Stimulated activated CD8-positive, alpha-beta memory T cell treated with anti-CD3 and anti-CD28 coated beads, Interleukin-7, amount 100 ng/mL, for 1 hour (primary cell): ENCODE measurements around the gene GPN2.
"Not testable (repeated sequence)": the region's sequence is repeated elsewhere in the genome, so short reads cannot be mapped to it uniquely, and the experiment has no call there.

Experiments
- DNase-seq, 2 donors: peaks; one replicate each; pipeline ENCODE4 v3.0.0-alpha.2; 2020; ENCODE audit warnings: low read depth in 2 of 2

The GPN2 gene

DNA sequence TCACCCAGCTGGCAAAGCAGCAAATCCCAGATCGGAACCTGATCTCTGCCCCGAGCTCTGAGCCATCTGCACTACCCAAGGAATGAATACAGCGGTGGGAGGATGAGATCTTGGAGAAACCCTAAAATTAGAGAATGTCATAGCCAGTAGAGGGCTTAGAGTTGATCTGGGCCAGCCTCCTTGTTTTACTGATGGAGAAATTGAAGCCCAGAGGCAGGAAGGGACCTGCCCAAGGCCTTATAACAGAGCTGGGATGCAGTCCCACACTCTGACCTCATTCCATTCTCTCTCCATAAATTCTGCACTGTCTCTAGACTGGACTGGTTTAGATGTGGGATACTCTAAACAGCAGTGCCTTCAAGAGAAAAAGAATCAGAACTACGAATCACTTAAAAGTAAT is 31.9 kb downstream of the GPN2 start:
- no peak for DNase-seq

GRCh38 chr1:26857473-26858060 is 32.5 kb downstream of the GPN2 start:
- DNase-seq: no peak

DNA sequence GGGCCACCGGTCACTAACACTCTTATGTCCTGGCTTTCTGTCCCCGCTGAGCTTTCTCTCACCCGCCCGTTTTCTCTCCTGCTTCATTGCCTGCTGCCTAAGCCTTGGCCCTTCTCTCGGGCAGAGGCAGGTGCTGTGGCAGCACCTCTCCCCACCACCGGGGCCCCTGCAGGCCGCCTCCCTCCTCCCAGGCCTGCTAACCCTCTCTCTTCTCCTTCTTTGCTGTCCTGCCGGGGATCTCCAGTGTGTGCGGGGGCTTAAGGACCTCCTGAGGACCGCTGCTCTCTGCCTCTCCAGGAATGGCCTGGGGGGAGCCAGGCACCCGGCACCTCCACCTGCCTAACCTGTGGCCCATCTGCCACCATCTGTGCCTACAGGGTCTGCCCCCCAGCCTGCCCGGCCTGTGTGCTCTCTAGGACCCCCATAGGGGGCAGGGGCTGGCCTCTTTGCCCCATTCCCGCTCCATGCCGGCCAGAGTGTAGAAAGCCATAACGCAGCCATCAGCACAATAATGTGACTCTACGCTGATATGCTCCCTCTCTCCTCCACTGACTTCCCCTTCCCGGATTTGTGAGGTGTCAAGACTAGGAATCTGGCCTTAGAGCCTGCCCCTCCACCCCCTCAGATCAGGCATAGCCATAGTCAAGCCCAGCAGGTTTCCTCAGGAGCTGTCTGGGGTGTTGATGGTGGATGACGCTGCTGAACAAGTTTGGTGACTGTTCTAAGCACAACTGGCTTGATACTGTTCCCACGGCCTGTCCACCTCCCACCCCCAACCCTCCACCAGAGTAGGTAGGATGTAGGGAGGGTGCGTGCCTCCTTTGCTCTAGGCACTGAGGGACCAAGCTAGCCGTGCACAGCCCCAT is 33.2 kb downstream of the GPN2 start:
- no peak for DNase-seq

GRCh38 chr1:26856181-26856580 is 33.9 kb downstream of the GPN2 start:
- no peak for DNase-seq

DNA sequence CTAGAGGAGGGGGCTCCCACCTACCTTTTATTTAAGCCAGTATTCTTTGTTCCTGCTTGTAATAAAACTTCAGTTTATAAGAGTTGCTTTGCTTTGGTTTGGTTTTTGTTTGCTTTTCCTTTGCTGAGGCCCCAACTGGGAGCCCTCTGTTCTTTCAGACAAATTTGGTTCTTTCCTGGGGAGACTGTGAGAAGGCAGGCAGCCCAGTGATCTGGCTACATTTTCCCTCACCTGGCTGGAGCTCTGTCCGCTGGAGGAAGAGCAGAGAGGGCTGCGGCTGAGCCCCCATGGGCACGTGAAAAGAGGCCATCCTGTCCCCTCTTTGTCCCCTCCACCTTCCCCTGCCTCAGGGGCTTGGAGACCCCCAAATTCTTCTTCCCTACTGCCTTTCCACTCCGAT is 34.4 kb downstream of the GPN2 start:
- no peak for DNase-seq

DNA sequence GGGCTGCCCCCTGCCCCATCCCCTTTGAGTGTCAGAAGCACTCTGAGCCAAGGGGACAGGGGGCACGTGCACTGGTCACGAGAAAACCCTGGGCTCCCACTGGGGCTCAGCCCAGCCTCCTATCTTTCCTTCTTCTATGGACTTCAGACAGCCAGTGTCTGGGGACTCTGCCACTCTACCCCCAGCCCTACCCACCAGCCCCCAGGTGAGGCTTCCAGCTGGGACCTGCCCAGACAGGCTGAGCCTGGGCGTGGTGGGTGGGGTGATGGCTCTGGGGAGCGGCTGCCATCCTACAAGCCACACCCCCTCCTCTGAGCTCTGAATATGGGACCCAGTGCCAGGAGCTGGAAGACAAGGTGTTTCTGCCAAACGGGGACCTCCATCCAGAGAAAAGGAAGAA is 35.2 kb downstream of the GPN2 start:
- DNase-seq: no peak

- no peak for DNase-seq
These were observed 36.5 kb downstream of the GPN2 start for GRCh38 chr1:26853600-26853999.

- DNase-seq: peak; percentile 61 to 81
These were observed 36.9 kb downstream of the GPN2 start for GRCh38 chr1:26853156-26853555.

DNA sequence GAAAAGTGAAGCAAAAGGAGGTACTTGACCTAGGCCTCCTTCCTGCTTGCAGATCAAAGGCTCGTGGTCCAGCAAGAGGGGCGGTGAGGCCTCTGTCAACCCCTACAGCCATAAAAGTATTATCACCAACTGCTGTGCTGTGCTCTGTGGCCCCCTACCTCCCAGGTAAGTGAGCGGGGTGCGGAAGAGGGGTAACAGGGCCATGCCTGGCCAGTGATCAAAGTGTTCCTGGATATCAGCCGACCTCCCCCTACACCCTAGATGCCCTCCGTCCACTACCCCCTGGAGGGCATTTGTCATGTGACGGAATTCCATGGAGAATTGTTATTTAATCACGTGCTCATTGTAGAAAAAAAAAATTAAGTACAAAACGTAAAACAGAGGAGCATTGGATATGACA is 37.4 kb downstream of the GPN2 start:
- no peak for DNase-seq

DNA sequence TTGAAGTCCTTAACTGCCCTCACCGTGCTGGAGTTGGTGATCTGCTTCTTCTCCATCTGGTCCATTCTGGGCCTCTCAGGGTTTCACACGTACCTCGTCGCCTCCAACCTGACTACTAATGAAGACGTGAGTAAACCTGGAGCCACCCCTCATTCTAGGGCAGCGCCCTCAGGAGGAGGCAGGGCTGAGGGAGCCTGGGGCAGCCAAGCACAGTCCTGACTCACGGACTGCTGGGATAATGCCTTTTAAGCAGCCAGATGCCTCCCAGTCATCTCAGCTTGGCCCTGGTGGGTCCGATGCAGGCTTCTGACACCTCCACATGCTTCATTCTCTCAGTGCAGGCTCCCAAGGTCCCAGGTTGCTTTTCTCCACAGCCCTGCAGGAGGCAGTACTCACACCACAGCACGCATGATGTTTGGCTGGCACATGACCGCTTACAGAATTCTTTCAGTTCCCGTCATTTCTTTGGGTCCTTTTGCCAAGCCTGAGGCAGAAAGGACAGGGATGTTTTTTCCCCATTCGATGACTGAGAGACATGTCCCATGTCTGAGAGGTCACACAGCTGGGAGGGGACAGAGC is 38.9 kb downstream of the GPN2 start:
- no peak for DNase-seq

DNA sequence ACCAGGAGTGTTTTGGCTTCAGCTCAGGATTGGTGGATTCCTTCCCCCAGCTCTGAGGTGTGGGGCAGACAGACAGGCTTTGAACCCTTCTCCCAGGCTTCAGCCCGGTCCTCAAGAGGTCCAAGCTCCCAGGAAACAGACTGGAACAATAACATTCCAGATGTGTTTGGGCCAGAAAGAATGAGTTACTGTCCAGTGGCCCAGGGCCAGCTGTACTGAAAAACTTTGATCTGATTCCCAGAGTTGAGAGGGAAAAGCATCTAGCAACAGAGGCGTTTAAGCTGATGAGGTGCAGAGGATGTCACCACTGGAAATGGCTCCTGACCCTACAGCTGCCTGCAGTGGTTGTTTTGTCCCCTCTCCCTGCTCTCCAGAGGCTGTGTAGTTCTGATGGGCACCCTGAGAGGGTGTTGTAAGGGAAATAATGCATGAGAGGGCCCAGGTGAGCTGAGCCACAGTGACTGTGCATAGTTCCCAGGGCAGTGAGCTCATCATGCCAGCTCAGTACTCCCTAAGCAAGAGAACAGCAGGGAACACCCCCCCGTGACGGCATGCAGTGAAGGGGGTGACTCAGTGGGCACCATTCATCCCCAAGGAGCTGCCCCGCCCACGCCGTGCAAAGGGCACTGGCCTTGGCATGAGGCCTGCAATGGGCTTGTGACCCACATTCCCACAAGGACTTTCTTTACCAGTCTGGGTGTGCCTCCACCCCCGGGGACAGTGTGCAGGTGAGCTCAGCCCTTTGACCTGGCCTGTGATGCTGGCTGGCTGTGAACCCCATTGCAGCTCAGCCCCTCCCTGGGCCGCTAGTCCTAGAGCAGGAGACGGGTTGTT is 40.9 kb downstream of the GPN2 start:
- no peak for DNase-seq

DNA sequence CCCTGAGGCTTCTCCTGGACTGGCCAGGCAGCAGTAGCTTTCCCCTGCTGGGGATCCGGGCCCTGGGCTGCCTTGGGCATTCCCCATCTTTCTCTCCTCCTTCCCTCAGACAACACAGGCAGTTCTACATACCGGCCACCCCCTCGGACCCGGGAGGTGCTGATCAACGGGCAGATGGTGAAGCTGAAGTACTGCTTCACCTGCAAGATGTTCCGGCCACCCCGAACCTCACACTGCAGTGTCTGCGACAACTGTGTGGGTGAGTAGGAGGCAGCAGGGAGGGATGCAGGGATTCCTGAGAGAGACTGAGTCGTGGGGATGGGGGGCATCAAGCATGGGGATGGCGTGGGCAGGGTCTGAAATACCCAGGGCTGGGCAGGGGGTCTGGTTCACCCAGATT is 41.6 kb downstream of the GPN2 start:
- no peak for DNase-seq

- DNase-seq: not testable (repeated sequence)
These were observed 42.3 kb downstream of the GPN2 start for GRCh38 chr1:26847826-26848225.

GRCh38 chr1:26844424-26845196 is 45.5 kb downstream of the GPN2 start:
- no peak for DNase-seq

GRCh38 chr1:26839779-26840178 is 50.3 kb downstream of the GPN2 start:
- no peak for DNase-seq

DNA sequence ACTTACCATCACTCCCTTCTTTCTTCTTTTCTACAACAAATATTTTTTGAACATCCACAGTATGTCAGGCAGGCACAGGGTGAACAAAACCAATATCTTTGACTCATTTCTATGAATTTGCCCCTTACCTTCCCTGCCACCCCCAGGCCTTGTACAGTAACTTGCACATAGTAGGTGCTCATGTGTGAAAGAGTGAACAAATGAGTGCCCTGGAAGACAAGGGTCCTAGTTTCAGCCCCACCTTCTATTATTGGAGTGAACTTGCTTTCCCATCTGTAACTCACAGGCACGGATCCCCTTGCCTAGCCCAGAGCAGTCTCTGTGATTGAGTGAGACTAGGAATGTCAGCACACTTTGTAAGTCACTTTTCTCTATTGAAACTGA is 50.8 kb downstream of the GPN2 start:
- DNase-seq: no peak

- no peak for DNase-seq
These were observed 51.4 kb downstream of the GPN2 start for GRCh38 chr1:26838474-26839338.

GRCh38 chr1:26837665-26838064 is 52.4 kb downstream of the GPN2 start:
- DNase-seq: not testable (repeated sequence)

DNA sequence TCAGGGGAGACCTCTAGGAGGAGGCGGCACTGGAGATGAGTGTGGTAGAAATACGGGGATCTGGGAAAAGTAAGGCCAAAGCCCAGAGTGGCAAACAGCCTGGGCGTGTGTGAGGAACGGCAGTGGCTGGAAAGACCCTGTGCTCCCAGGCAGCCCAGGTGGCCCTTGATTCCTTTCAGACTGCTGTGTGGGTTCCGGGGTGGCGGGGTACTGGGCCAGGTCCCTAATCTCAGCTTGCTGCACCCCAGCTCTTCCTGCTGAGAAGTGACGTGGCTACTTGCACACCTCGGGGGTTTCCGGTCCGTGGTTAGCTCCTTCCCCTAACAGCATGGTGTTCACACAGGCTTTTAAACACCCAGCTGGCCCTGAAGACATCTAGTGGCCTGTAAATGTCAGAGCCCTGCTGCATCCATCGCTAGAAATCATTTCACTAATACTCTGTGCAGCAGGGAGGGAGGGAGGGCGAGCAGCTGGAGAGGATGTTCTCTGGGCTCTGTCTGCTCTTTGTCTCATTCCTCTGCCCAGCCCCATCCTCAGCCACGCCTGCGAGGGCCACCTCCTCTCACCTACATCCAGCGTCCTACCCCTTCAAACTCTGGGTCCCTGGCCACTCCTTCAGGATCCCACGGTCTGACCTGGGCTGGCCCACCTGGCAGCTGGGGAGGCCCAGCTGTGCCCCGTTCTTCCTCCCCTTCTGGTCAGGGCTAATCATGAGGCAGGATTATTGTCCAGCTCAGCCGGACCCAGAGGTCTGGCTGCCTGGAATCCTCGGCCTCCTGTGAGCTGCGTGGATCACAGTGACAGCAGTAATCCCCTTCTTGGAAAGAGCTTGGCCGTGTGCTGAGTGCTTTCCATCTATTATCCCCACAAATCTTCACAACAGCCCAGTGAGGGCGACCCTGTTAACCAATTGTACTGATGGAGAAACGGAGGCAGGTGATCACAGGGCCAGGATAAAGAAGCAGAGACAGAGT is 56.4 kb downstream of the GPN2 start:
- peak; percentile 76 for DNase-seq
